ENCODE data around the gene PRKG1.

GRCh38 chr10:51257511-51258248 lies 183.4 kb downstream of the PRKG1 start:
- no peak for TF ChIP-seq MAX (IDR thresholded peaks at IDR 0.05)
- no peak for TF ChIP-seq RAD21 (IDR thresholded peaks at IDR 0.05; ENCODE audit: low read depth)
- TF ChIP-seq EP300 (IDR thresholded peaks at IDR 0.05; ENCODE audit: borderline replicate concordance) = no peak
- TF ChIP-seq REST (IDR thresholded peaks at IDR 0.05; ENCODE audit: low read depth) = no peak
- no peak for TF ChIP-seq CEBPB (IDR thresholded peaks at IDR 0.05)
- no peak for TF ChIP-seq TEAD4 (IDR thresholded peaks at IDR 0.05)
- TF ChIP-seq TAF1 (IDR thresholded peaks at IDR 0.05; ENCODE audit: low read depth) = no peak
- TF ChIP-seq NFIC (IDR thresholded peaks at IDR 0.05) = no peak
- TF ChIP-seq USF1 (IDR thresholded peaks at IDR 0.05) = no peak
- no peak for TF ChIP-seq EGR1 (IDR thresholded peaks at IDR 0.05)
- TF ChIP-seq CREB1 (IDR thresholded peaks at IDR 0.05; ENCODE audit: low read depth) = no peak
- TF ChIP-seq TCF12 (IDR thresholded peaks at IDR 0.05; ENCODE audit: low read depth) = no peak
- TF ChIP-seq YY1 (IDR thresholded peaks at IDR 0.05; ENCODE audit: low read depth) = no peak
- TF ChIP-seq FOXM1 (IDR thresholded peaks at IDR 0.05; ENCODE audit: borderline replicate concordance, low read depth) = no peak

Measured in Ishikawa (cell line).